Natural killer cell treated with Interleukin-12 subunit alpha and Interleukin-12 subunit beta and Interleukin-15 and Interleukin-18, amount 100 ng/mL, for 72 hours (primary cell): ENCODE measurements around the gene ADAMTSL1. TPM values are rescaled to one million over a fixed set of nuclear protein-coding genes. Genes with fewer than 3 reads are reported as not detected.

ENCODE experiments used
- ATAC-seq, 2 donors: fragments of 150-1000 bp; cut with Tn5 transposase in 1 of 2; sonication (Bioruptor Pico), chemical (Tn5 transposase) in 1 of 2; 2 replicates each; pipeline ENCODE4 v1.10.0; 2021
- DNase-seq: peaks from one replicate; pipeline ENCODE4 v3.0.0; 2022; ENCODE audit warnings: low spot score
- H3K27ac Mint-ChIP-seq, 2 donors: 1 replicate in 1 of 2; 2 replicates in 1 of 2; pipeline ENCODE4 v1.8.0; 2022; ENCODE audit warnings: mixed read lengths in 2 of 2, mild to moderate bottlenecking in 1 of 2, moderate library complexity in 1 of 2
- H3K27me3 Mint-ChIP-seq, 2 donors: 1 replicate in 1 of 2; 2 replicates in 1 of 2; pipeline ENCODE4 v1.8.0; 2022; ENCODE audit warnings: mixed read lengths in 2 of 2
- H3K36me3 Mint-ChIP-seq: one replicate; pipeline ENCODE4 v1.8.0; 2022; ENCODE audit warnings: mixed read lengths
- H3K4me1 Mint-ChIP-seq, 2 donors: 1 replicate in 1 of 2; 2 replicates in 1 of 2; pipeline ENCODE4 v1.8.0; 2022; ENCODE audit warnings: low read depth in 2 of 2, mixed read lengths in 2 of 2, mild to moderate bottlenecking in 1 of 2
- H3K4me3 Mint-ChIP-seq: one replicate; pipeline ENCODE4 v1.8.0; 2022; ENCODE audit warnings: mixed read lengths
- H3K9me3 Mint-ChIP-seq: 2 replicates; pipeline ENCODE4 v1.8.0; 2022; ENCODE audit warnings: mixed read lengths
- total RNA-seq, 2 donors: library from RNA; stranded (reverse); gene quantifications; one replicate each; pipeline ENCODE4 v1.2.3, GENCODE V29; 2022

Gene ADAMTSL1
- total RNA-seq, 2 donors from 2014 or later: not detected

- H3K4me1 Mint-ChIP-seq: no peaks in the 10 kb centered on the region
- no peak for DNase-seq
Observed at GRCh38 chr9:18896531-18897179, 422.7 kb downstream of the ADAMTSL1 start.

GRCh38 chr9:18903450-18903849 lies 429.5 kb downstream of the ADAMTSL1 start:
- H3K27me3 Mint-ChIP-seq: peaks cover 5 to 19% of the 10 kb centered on the region in 2 donors
- ATAC-seq (no peak), DNase-seq (no peak)
- peaks cover 10% of the 10 kb centered on the region for H3K36me3 Mint-ChIP-seq
- H3K27ac Mint-ChIP-seq: no peak overlapping the region
- peaks cover 5% of the 10 kb centered on the region for H3K9me3 Mint-ChIP-seq
- H3K4me3 Mint-ChIP-seq: no peak overlapping the region
- no peaks in the 10 kb centered on the region for H3K4me1 Mint-ChIP-seq

More at GRCh38 chr9:18896531-18897179, 422.7 kb downstream of the ADAMTSL1 start:
- Mint-ChIP-seq H3K27ac (no peak overlapping the region), H3K9me3 (peaks cover 17% of the 10 kb centered on the region), H3K36me3 (peaks cover 15% of the 10 kb centered on the region), H3K4me3 (no peak overlapping the region), H3K27me3 (peaks cover 3 to 6% of the 10 kb centered on the region in 2 donors)
- peak; percentile 60 to 69 for ATAC-seq

GRCh38 chr9:18905028-18905882 lies 431.3 kb downstream of the ADAMTSL1 start:
- H3K9me3 Mint-ChIP-seq: peaks cover 2% of the 10 kb centered on the region
- ATAC-seq: no peak
- DNase-seq: no peak
- no peak overlapping the region for H3K4me3 Mint-ChIP-seq
- H3K36me3 Mint-ChIP-seq: peaks cover 10% of the 10 kb centered on the region
- peaks cover 10 to 27% of the 10 kb centered on the region in 2 donors for H3K27me3 Mint-ChIP-seq
- H3K27ac Mint-ChIP-seq: no peak overlapping the region
- no peaks in the 10 kb centered on the region for H3K4me1 Mint-ChIP-seq

GRCh38 chr9:18905883-18906629 lies 432.1 kb downstream of the ADAMTSL1 start:
- H3K4me1 Mint-ChIP-seq: no peaks in the 10 kb centered on the region
- DNase-seq: no peak
- H3K27ac Mint-ChIP-seq: no peak overlapping the region
- H3K9me3 Mint-ChIP-seq: no peaks in the 10 kb centered on the region
- H3K36me3 Mint-ChIP-seq: peaks cover 10% of the 10 kb centered on the region
- peak in 1 of 2 donors; percentile 46 for ATAC-seq
- H3K4me3 Mint-ChIP-seq: no peak overlapping the region
- peaks cover 10 to 31% of the 10 kb centered on the region in 2 donors for H3K27me3 Mint-ChIP-seq

- no peak overlapping the region for H3K27ac Mint-ChIP-seq
- peaks cover 10 to 30% of the 10 kb centered on the region in 2 donors for H3K27me3 Mint-ChIP-seq
- peak; percentile 32 to 36 for ATAC-seq
- H3K4me1 Mint-ChIP-seq: no peaks in the 10 kb centered on the region
- no peak for DNase-seq
- H3K4me3 Mint-ChIP-seq: no peak overlapping the region
- peaks cover 8% of the 10 kb centered on the region for H3K36me3 Mint-ChIP-seq
- no peaks in the 10 kb centered on the region for H3K9me3 Mint-ChIP-seq
Observed at GRCh38 chr9:18906656-18907395, 432.9 kb downstream of the ADAMTSL1 start.

- no peak for DNase-seq
Observed at GRCh38 chr9:18907927-18908625, 434.1 kb downstream of the ADAMTSL1 start.

GRCh38 chr9:18909140-18910018 lies 435.4 kb downstream of the ADAMTSL1 start:
- no peak overlapping the region for H3K4me3 Mint-ChIP-seq
- peaks cover 15 to 28% of the 10 kb centered on the region in 2 donors for H3K27me3 Mint-ChIP-seq
- ATAC-seq: peak in 1 of 2 donors; percentile 11
- H3K36me3 Mint-ChIP-seq: no peaks in the 10 kb centered on the region
- no peak for DNase-seq
- no peaks in the 10 kb centered on the region for H3K4me1 Mint-ChIP-seq
- no peaks in the 10 kb centered on the region for H3K9me3 Mint-ChIP-seq
- no peak overlapping the region for H3K27ac Mint-ChIP-seq

More at GRCh38 chr9:18907927-18908625, 434.1 kb downstream of the ADAMTSL1 start:
- Mint-ChIP-seq H3K9me3 (no peaks in the 10 kb centered on the region), H3K4me1 (no peaks in the 10 kb centered on the region), H3K36me3 (no peaks in the 10 kb centered on the region), H3K27me3 (peaks cover 13 to 22% of the 10 kb centered on the region in 2 donors), H3K27ac (no peak overlapping the region), H3K4me3 (no peak overlapping the region)
- no peak for ATAC-seq

- Mint-ChIP-seq H3K36me3 (no peaks in the 10 kb centered on the region), H3K4me3 (no peak overlapping the region), H3K27ac (no peak overlapping the region), H3K27me3 (peaks cover 21 to 33% of the 10 kb centered on the region in 2 donors), H3K4me1 (no peaks in the 10 kb centered on the region), H3K9me3 (no peaks in the 10 kb centered on the region)
- ATAC-seq: no peak
- no peak for DNase-seq
Observed at GRCh38 chr9:18910435-18910834, 436.5 kb downstream of the ADAMTSL1 start.

- Mint-ChIP-seq H3K4me1 (no peaks in the 10 kb centered on the region), H3K4me3 (no peak overlapping the region), H3K27me3 (peaks cover 21 to 35% of the 10 kb centered on the region in 2 donors), H3K36me3 (no peaks in the 10 kb centered on the region), H3K9me3 (no peaks in the 10 kb centered on the region), H3K27ac (no peak overlapping the region)
- ATAC-seq (no peak), DNase-seq (no peak)
Observed at GRCh38 chr9:18910916-18911315, 437.0 kb downstream of the ADAMTSL1 start.

- H3K4me3 Mint-ChIP-seq: no peak overlapping the region
- no peak overlapping the region for H3K27ac Mint-ChIP-seq
- peaks cover 21 to 39% of the 10 kb centered on the region in 2 donors for H3K27me3 Mint-ChIP-seq
- H3K9me3 Mint-ChIP-seq: no peaks in the 10 kb centered on the region
- no peaks in the 10 kb centered on the region for H3K4me1 Mint-ChIP-seq
- no peaks in the 10 kb centered on the region for H3K36me3 Mint-ChIP-seq
- no peak for ATAC-seq
- no peak for DNase-seq
Observed at GRCh38 chr9:18911714-18912342, 437.9 kb downstream of the ADAMTSL1 start.

GRCh38 chr9:18920141-18921084 lies 446.5 kb downstream of the ADAMTSL1 start:
- Mint-ChIP-seq H3K4me3 (no peak overlapping the region), H3K27ac (no peak overlapping the region)
- DNase-seq: no peak

More at GRCh38 chr9:18920141-18921084, 446.5 kb downstream of the ADAMTSL1 start:
- H3K9me3 Mint-ChIP-seq: no peaks in the 10 kb centered on the region
- H3K27me3 Mint-ChIP-seq: peaks cover 6 to 24% of the 10 kb centered on the region in 2 donors
- ATAC-seq: no peak
- no peaks in the 10 kb centered on the region for H3K4me1 Mint-ChIP-seq
- no peaks in the 10 kb centered on the region for H3K36me3 Mint-ChIP-seq
